ENCODE data around the gene ATP6V0E1. TPM values are rescaled to one million over a fixed set of nuclear protein-coding genes. Genes with fewer than 3 reads are reported as not detected.
"Not testable (repeated sequence)": the region's sequence is repeated elsewhere in the genome, so short reads cannot be mapped to it uniquely, and the experiment has no call there.

ATP6V0E1 gene
- polyA plus RNA-seq, 3 donors: 200 to 235 (median 201) TPM

DNA sequence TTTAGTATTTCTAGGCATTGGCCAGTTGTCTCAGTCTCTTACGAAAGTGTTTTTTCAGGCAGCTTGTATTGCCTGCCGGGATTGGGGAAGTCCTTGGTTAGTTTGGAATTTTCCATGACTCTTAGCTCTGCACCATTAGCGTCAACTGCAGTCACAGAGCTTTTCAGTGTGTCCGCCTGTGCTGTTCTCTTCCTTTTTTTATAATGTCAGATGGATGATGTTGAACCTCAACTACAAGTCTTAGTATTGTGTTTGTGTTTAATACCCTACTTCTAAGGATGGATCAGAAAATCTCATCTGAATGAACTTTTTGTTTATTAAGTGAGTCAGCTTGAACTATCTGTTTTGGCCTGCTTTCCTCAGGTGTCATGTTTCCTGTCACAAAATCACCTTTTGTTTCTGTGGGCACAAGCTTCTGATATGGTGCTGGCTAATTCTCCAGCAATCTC lies 33.1 kb downstream of the ATP6V0E1 start:
- no peak for DNase-seq (ENCODE audit: extremely low read depth in 1 of 11, low read depth in 9 of 11, low spot score in 4 of 11)

GRCh38 chr5:173017087-173017486 lies 33.5 kb downstream of the ATP6V0E1 start:
- not testable (repeated sequence) for DNase-seq (ENCODE audit: extremely low read depth in 1 of 11, low read depth in 9 of 11, low spot score in 4 of 11)

DNA sequence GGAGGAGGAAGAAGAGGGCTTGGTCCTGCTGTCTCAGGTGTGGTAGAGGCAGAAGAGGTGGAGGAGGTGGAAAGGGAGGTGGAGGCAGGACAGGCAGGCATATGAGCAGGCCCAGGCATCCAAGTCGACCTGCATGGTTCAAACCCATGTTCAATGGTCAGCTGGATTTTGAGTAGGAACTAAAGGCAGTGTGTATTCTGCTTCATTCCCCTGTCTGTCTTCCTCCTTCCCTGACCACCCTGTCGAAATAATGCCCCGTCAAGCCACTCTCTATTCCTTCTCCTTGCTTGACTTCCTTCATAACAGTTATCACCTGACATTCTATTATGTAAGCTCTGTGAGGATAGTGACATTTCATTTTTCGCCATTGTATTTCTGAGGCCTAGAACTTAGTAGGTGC lies 34.8 kb downstream of the ATP6V0E1 start:
- DNase-seq (ENCODE audit: extremely low read depth in 1 of 11, low read depth in 9 of 11, low spot score in 4 of 11): no peak

- no peak for DNase-seq (ENCODE audit: extremely low read depth in 1 of 11, low read depth in 9 of 11, low spot score in 4 of 11)
These were observed 36.6 kb downstream of the ATP6V0E1 start for GRCh38 chr5:173020154-173020581.

DNA sequence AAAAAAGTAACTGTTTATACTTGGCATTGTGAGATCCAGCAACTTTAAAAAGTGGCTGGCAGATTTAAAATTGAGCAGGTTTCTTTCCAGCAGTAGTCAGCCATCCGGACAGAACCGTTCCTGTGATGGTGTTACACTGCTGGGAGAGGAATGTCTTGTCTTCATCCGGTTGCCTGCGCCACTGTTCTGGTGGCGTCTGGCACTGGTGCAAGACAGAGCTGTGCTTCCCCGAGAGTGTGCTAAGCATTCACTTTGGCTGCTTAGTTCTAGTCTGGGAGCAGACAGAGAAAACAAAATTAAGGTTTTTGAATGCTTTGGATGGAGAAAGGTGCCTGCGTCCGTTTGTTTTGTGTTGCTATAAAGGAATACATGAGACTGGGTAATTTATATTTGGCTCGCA lies 37.1 kb downstream of the ATP6V0E1 start:
- no peak for DNase-seq (ENCODE audit: extremely low read depth in 1 of 11, low read depth in 9 of 11, low spot score in 4 of 11)

DNA sequence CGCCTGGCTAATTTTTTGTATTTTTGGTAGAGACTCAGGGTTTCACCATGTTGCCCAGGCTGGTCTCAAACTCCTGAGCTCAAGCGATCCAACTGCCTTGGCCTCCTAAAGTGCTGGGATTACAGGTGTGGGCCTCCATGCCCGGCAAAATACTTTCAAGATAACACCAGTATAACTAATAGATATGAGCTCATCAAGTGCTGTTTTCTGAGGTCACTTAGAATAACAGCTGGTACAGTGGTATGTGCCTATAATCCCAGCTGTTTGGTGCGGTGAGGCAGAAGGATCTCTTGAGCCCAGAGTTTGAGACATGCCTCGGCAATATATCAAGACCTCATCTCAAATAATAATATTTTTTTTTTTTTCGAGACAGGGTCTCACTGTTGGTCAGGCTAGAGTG lies 42.1 kb downstream of the ATP6V0E1 start:
- no peak for DNase-seq (ENCODE audit: extremely low read depth in 1 of 11, low read depth in 9 of 11, low spot score in 4 of 11)

DNA sequence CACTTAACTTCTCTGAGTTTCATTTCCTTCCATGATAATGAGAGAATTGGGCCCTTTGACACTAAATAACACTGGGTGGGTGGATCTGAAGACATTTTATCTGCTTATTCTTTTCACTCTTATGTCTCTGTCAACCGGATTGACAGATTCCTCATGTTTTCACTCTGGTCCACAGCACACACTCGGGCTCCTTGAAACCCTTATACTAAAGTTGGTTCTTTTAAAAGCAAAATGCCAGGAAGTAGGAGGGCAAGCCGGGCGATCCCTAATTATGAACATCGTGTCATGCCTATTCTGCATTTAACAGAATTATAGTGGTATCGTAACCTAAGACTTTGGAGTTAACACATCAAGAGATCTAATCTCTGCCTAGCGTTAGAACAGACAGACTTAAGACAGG lies 44.3 kb downstream of the ATP6V0E1 start:
- DNase-seq (ENCODE audit: extremely low read depth in 1 of 11, low read depth in 9 of 11, low spot score in 4 of 11): no peak

- DNase-seq (ENCODE audit: extremely low read depth in 1 of 11, low read depth in 9 of 11, low spot score in 4 of 11): no peak
These were observed 45.3 kb downstream of the ATP6V0E1 start for GRCh38 chr5:173028811-173029327.

GRCh38 chr5:173029499-173029921 lies 45.9 kb downstream of the ATP6V0E1 start:
- DNase-seq (ENCODE audit: extremely low read depth in 1 of 11, low read depth in 9 of 11, low spot score in 4 of 11): no peak

GRCh38 chr5:173032096-173032495 lies 48.5 kb downstream of the ATP6V0E1 start:
- not testable (repeated sequence) for DNase-seq (ENCODE audit: extremely low read depth in 1 of 11, low read depth in 9 of 11, low spot score in 4 of 11)

DNA sequence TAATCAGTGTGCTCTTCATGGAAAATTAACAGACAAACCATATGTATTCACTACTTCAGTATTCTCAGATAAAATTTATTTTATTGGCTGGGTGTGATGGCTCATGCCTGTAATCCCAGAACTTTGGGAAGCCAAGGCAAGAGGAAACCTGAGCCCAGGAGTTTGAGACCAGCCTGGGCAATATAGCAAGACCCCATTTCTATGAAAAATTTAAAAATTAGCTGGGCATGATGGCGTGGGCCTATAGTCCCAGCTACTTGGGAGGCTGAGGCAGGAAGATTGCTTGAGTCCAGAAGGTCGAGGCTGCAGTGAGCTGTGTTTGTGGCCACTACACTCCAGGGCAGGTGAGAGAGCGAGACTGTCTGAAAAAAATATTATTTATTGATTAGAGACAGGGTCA lies 49.2 kb downstream of the ATP6V0E1 start:
- no peak for DNase-seq (ENCODE audit: extremely low read depth in 1 of 11, low read depth in 9 of 11, low spot score in 4 of 11)

DNA sequence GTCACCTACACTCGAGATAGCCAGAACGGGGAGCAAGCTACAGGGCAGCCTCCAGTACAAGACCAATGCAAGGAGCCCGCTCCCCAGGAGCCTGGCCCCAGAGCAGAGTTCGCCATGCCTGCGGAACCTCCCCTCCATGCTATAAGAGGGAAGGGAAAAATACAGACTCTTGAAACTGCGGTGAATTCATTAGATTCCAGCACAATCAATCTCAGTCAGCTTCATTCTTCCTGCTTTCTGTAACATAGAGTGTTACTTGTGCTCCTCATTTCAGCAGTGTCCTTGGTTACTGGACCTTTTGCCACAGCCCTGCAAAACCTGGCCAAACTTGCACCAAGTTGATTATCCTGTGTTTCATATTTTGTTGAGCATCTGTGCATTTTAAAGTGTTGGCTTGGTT lies 50.4 kb downstream of the ATP6V0E1 start:
- no peak for DNase-seq (ENCODE audit: extremely low read depth in 1 of 11, low read depth in 9 of 11, low spot score in 4 of 11)

DNA sequence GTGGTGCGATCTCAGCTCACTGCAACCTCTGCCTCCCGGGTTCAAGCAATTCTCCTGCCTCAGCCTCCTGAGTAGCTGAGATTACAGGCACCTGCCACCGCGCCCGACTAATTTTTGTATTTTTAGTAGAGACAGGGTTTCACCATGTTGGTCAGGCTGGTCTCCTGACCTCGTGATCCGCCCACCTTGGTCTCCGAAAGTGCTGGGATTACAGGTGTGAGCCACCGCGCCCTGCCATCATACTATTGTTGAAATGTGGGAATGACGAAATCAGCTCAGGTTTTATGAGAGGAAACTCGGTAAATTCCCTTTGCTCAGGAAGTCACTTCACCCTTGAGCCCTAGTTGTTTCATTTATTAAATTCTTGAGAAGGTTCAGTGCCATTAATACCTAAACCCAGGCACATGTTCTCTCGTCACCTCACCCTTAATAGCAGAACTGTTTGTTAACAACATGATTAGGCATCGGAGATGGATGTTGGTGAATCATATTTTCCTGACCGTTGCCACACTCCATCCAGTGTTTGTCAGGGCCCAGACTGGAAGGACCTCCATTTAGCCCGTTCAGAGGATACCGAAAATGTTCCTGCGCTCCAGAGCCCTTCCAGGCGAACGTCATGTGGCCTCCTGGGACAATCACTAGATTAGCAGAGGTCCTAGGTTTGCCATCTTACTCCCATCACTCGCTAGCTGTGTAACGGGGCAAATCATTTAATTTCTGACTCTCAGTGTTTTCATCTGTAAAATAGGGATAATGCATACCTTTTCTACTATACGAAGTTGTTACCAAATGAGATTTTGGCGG lies 52.5 kb downstream of the ATP6V0E1 start:
- DNase-seq (ENCODE audit: extremely low read depth in 1 of 11, low read depth in 9 of 11, low spot score in 4 of 11): no peak

- DNase-seq (ENCODE audit: extremely low read depth in 1 of 11, low read depth in 9 of 11, low spot score in 4 of 11): no peak
These were observed 55.6 kb downstream of the ATP6V0E1 start for GRCh38 chr5:173039188-173039587.

- no peak for DNase-seq (ENCODE audit: extremely low read depth in 1 of 11, low read depth in 9 of 11, low spot score in 4 of 11)
These were observed 56.4 kb downstream of the ATP6V0E1 start for GRCh38 chr5:173039964-173040363.

GRCh38 chr5:173041881-173042762 lies 58.6 kb downstream of the ATP6V0E1 start:
- no peak for DNase-seq (ENCODE audit: extremely low read depth in 1 of 11, low read depth in 9 of 11, low spot score in 4 of 11)

DNA sequence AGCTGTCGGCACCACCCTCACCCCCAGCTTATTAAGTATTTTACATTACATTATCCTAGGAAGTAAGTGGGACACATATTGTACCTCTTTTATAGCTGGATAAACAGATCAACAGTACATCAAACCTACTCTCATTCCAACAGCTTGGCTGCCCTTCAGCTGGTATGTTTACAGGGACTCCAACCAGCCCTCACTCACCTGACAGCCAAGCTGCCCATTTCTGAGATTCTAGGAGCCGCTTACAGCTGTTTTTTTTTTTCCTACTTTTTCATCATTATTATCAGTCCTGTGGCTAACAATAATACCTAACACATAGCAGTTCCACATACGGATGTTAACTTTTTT lies 59.2 kb downstream of the ATP6V0E1 start:
- no peak for DNase-seq (ENCODE audit: extremely low read depth in 1 of 11, low read depth in 9 of 11, low spot score in 4 of 11)

DNA sequence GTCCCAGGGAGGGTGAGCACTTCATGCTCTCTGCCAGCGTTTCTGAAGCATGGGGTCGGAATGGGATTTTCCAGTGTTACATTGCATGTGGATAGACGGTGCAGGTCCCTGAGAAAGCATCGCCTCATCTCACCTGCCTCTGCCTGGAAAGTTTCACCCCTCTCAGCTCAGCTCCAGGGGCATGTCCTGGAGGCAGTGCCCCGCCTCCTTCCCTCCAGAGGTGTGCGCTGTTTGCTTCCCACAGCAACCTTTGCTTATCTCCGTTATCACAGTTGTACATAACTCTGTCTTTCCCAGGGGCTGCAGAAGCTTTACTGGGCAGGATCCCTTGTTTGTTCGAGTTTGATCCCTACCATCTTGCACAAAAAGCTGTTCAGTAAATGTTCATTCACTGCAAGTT lies 61.9 kb downstream of the ATP6V0E1 start:
- DNase-seq (ENCODE audit: extremely low read depth in 1 of 11, low read depth in 9 of 11, low spot score in 4 of 11): no peak

GRCh38 chr5:173047096-173047837 lies 63.7 kb downstream of the ATP6V0E1 start:
- not testable (repeated sequence) for DNase-seq (ENCODE audit: extremely low read depth in 1 of 11, low read depth in 9 of 11, low spot score in 4 of 11)

- DNase-seq (ENCODE audit: extremely low read depth in 1 of 11, low read depth in 9 of 11, low spot score in 4 of 11): no peak
These were observed 64.2 kb downstream of the ATP6V0E1 start for GRCh38 chr5:173047838-173048105.

Measured in renal cortex interstitium (tissue), 11 donors.